Upper lobe of right lung (tissue), 1 donor: ENCODE results near the gene PPM1H. TPM values are rescaled to one million over a fixed set of nuclear protein-coding genes. Genes with fewer than 3 reads are reported as not detected.

Experiments used
- ATAC-seq: fragments of 200-7000 bp; cut with Tn5 transposase; one replicate; pipeline ENCODE4 v1.9.1; 2020; ENCODE audit warnings: mild to moderate bottlenecking, moderate library complexity
- DNase-seq: peaks from one replicate; pipeline ENCODE4 v3.0.0-alpha.2; 2020
- H3K27ac ChIP-seq: fragments of 200-600 bp; one replicate; pipeline ENCODE4 v1.8.0; 2022
- H3K27me3 ChIP-seq: fragments of 200-600 bp; one replicate; pipeline ENCODE4 v1.8.0; 2022; ENCODE audit warnings: mild to moderate bottlenecking
- H3K36me3 ChIP-seq: fragments of 200-600 bp; one replicate; pipeline ENCODE4 v1.8.0; 2022
- H3K4me1 ChIP-seq: fragments of 200-600 bp; one replicate; pipeline ENCODE4 v1.8.0; 2022
- H3K4me3 ChIP-seq: fragments of 200-600 bp; one replicate; pipeline ENCODE4 v1.8.0; 2022; ENCODE audit warnings: mild to moderate bottlenecking
- H3K9me3 ChIP-seq: fragments of 200-600 bp; one replicate; pipeline ENCODE4 v1.8.0; 2022
- CTCF ChIP-seq: fragments of 200-600 bp; IDR thresholded peaks from one replicate; pipeline ENCODE4 v1.8.0; 2022; ENCODE audit warnings: antibody characterized with exemption
- intact Hi-C: fragments of 100-400 bp; cut with DNase I; formaldehyde crosslinking; loops from one replicate; pipeline ENCODE4 v1.11.0; 2022
- total RNA-seq: library from RNA; stranded (reverse); fragmentation: NEBNext Ultra II Directional; extraction: Animal tissue kit (Norgen Biotek cat#: 25700); gene quantifications from one replicate; pipeline ENCODE4 v1.2.1, GENCODE V29; 2021
- donor health status: DM: no; HTN: yes; CAD: no; lungs with severe emphysema.

PPM1H gene
- total RNA-seq, 1 donor from 2014 or later: 8.0 TPM

GRCh38 chr12:62859321-62859737 lies 75.6 kb downstream of the PPM1H start:
- Histone ChIP-seq H3K4me3 (no peak overlapping the region), H3K27me3 (no peaks in the 10 kb centered on the region), H3K36me3 (no peaks in the 10 kb centered on the region), H3K4me1 (no peaks in the 10 kb centered on the region), H3K9me3 (no peaks in the 10 kb centered on the region), H3K27ac (no peak overlapping the region)
- TF ChIP-seq CTCF: no peak
- ATAC-seq (no peak), DNase-seq (no peak)
- intact Hi-C loops: no loop called here

- Histone ChIP-seq H3K4me3 (no peak overlapping the region), H3K36me3 (no peaks in the 10 kb centered on the region), H3K27me3 (no peaks in the 10 kb centered on the region), H3K4me1 (no peaks in the 10 kb centered on the region), H3K9me3 (no peaks in the 10 kb centered on the region), H3K27ac (no peak overlapping the region)
- no peak for ATAC-seq
- DNase-seq: no peak
- TF ChIP-seq CTCF: no peak
- intact Hi-C loops: no loop called here
These were observed 78.5 kb downstream of the PPM1H start for GRCh38 chr12:62856454-62856853.

GRCh38 chr12:62854024-62854423 lies 80.9 kb downstream of the PPM1H start:
- H3K4me1 ChIP-seq: no peaks in the 10 kb centered on the region
- TF ChIP-seq CTCF: no peak
- ATAC-seq (no peak), DNase-seq (no peak)
- no peak overlapping the region for H3K4me3 ChIP-seq
- H3K36me3 ChIP-seq: no peaks in the 10 kb centered on the region
- no peaks in the 10 kb centered on the region for H3K9me3 ChIP-seq
- H3K27ac ChIP-seq: no peak overlapping the region
- no peaks in the 10 kb centered on the region for H3K27me3 ChIP-seq
- intact Hi-C loops: no loop called here

- no peaks in the 10 kb centered on the region for H3K4me1 ChIP-seq
- DNase-seq (no peak), ATAC-seq (no peak)
- intact Hi-C loops: no loop called here
- no peak overlapping the region for H3K27ac ChIP-seq
- no peaks in the 10 kb centered on the region for H3K27me3 ChIP-seq
- H3K9me3 ChIP-seq: no peaks in the 10 kb centered on the region
- no peak overlapping the region for H3K4me3 ChIP-seq
- H3K36me3 ChIP-seq: no peaks in the 10 kb centered on the region
- no peak for TF ChIP-seq CTCF
These were observed 85.6 kb downstream of the PPM1H start for GRCh38 chr12:62849398-62849797.

GRCh38 chr12:62848418-62848817 lies 86.5 kb downstream of the PPM1H start:
- H3K9me3 ChIP-seq: no peaks in the 10 kb centered on the region
- no peaks in the 10 kb centered on the region for H3K36me3 ChIP-seq
- H3K27me3 ChIP-seq: no peaks in the 10 kb centered on the region
- intact Hi-C loops: no loop called here
- TF ChIP-seq CTCF: no peak
- no peak overlapping the region for H3K4me3 ChIP-seq
- H3K4me1 ChIP-seq: no peaks in the 10 kb centered on the region
- H3K27ac ChIP-seq: no peak overlapping the region
- ATAC-seq (no peak), DNase-seq (no peak)

- no peak for TF ChIP-seq CTCF
- no peaks in the 10 kb centered on the region for H3K36me3 ChIP-seq
- no peak overlapping the region for H3K27ac ChIP-seq
- H3K4me3 ChIP-seq: no peak overlapping the region
- intact Hi-C loops: no loop called here
- no peaks in the 10 kb centered on the region for H3K4me1 ChIP-seq
- no peaks in the 10 kb centered on the region for H3K27me3 ChIP-seq
- ATAC-seq (no peak), DNase-seq (no peak)
- H3K9me3 ChIP-seq: no peaks in the 10 kb centered on the region
These were observed 87.2 kb downstream of the PPM1H start for GRCh38 chr12:62847709-62848108.
